Esophagus muscularis mucosa (tissue), 4 donors: ENCODE data around the gene LCE3E. TPM values are rescaled to one million over a fixed set of nuclear protein-coding genes. Genes with fewer than 3 reads are reported as not detected.
"Not testable (repeated sequence)": the region's sequence is repeated elsewhere in the genome, so short reads cannot be mapped to it uniquely, and the experiment has no call there.

Experiments used
- DNase-seq: peaks from one replicate; pipeline ENCODE4 v3.0.0-alpha.2; 2017; ENCODE audit errors: extremely low spot score
- H3K27ac ChIP-seq, 4 donors: fragments of 200-600 bp; sonication (generic); replicated peaks in 1 of 4; 1 replicate in 3 of 4; 2 replicates in 1 of 4; pipeline ENCODE4 v1.5.1; 2016 to 2019; ENCODE audit warnings: mild to moderate bottlenecking in 1 of 4
- H3K27me3 ChIP-seq, 4 donors: fragments of 200-600 bp; sonication (generic); one replicate each; pipeline versions ENCODE4 v1.5.1 to v1.6.0; 2016 to 2019
- H3K36me3 ChIP-seq, 4 donors: fragments of 200-600 bp; sonication (generic); one replicate each; pipeline ENCODE4 v1.5.1; 2016 to 2019
- H3K4me1 ChIP-seq, 4 donors: fragments of 200-600 bp; sonication (generic); one replicate each; pipeline ENCODE4 v1.5.1; 2016 to 2019
- H3K4me3 ChIP-seq, 4 donors: fragments of 200-600 bp; sonication (generic); 1 replicate in 2 of 4; 2 replicates in 2 of 4; pipeline ENCODE4 v1.5.1; 2016 to 2019; ENCODE audit warnings: mild to moderate bottlenecking in 4 of 4, moderate library complexity in 1 of 4
- H3K9me3 ChIP-seq, 4 donors: fragments of 200-600 bp; sonication (generic); 1 replicate in 3 of 4; 2 replicates in 1 of 4; pipeline ENCODE4 v1.5.1; 2016 to 2019
- EP300 ChIP-seq: sonication (generic); formaldehyde crosslinking; IDR thresholded peaks from one replicate; pipeline ENCODE4 v1.6.1; 2017; ENCODE audit warnings: antibody characterized with exemption
- POLR2A ChIP-seq: fragments of 450-650 bp; IDR thresholded peaks from one replicate; pipeline ENCODE4 v1.6.1; 2017; ENCODE audit warnings: antibody characterized with exemption, moderate library complexity, mild to moderate bottlenecking, low read depth
- POLR2AphosphoS5 ChIP-seq, 2 donors: sonication (generic); formaldehyde crosslinking; IDR thresholded peaks; one replicate each; pipeline ENCODE4 v1.6.1; 2017; ENCODE audit warnings: antibody characterized with exemption in 2 of 2
- WGBS: methylation state at CpG from one replicate; pipeline ENCODE4 v1.1.5; 2018; 5-methylcytosine and 5-hydroxymethylcytosine counted together
- intact Hi-C: fragments of 100-400 bp; cut with DNase I; formaldehyde crosslinking; loops from one replicate; pipeline ENCODE4 v1.15.1; 2023
- total RNA-seq, 4 donors: library from RNA; depleted of rRNA; stranded (reverse); fragments of >200 nt; gene quantifications; one replicate each; pipeline versions ENCODE4 v1.1.0 to v1.2.1, GENCODE V29; 2016
- TF ChIP-seq, protein P1 (sequence below), 3 experiments: fragments of 200-600 bp in 2 of 3; fragments of 450-650 bp in 1 of 3; sonication (generic) in 2 of 3; IDR thresholded peaks; one replicate each; pipeline ENCODE4 v1.5.1; 2017 to 2019; ENCODE audit warnings: antibody characterized with exemption in 3 of 3, mild to moderate bottlenecking in 2 of 3, moderate library complexity in 1 of 3

The LCE3E gene
- total RNA-seq, 4 donors from 2014 or later: not detected

DNA sequence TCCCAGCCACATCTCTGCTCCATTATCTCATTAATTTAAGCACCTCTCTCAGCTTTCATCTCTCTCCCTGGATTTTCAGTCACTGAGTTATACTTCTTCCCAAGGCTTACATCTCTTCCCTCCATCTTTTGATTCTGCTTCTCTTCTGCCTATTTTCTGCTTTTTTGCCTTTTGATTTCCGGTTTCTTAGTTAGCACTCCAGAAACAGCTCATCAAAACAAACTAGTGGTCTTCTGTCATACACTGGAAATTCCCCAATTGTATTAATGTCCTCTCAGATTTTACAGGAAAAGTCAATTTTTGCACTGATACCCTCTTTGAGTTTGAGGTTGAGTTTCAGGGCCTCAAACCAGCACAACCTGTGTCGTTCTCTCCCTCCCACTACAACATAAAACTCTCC is 1.5 kb downstream of the LCE3E start:
- DNase-seq: no peak
- Histone ChIP-seq H3K36me3 (no peaks in the 10 kb centered on the region), H3K9me3 (peaks cover 0 to 19% (median 7%) of the 10 kb centered on the region in 4 donors), H3K4me1 (no peaks in the 10 kb centered on the region), H3K4me3 (no peak overlapping the region), H3K27me3 (no peaks in the 10 kb centered on the region), H3K27ac (no peak overlapping the region)
- no peak for TF ChIP-seq POLR2A
- no peak for TF ChIP-seq POLR2AphosphoS5 (IDR thresholded peaks at IDR 0.05)
- TF ChIP-seq EP300: no peak
- TF ChIP-seq, protein P1, sequence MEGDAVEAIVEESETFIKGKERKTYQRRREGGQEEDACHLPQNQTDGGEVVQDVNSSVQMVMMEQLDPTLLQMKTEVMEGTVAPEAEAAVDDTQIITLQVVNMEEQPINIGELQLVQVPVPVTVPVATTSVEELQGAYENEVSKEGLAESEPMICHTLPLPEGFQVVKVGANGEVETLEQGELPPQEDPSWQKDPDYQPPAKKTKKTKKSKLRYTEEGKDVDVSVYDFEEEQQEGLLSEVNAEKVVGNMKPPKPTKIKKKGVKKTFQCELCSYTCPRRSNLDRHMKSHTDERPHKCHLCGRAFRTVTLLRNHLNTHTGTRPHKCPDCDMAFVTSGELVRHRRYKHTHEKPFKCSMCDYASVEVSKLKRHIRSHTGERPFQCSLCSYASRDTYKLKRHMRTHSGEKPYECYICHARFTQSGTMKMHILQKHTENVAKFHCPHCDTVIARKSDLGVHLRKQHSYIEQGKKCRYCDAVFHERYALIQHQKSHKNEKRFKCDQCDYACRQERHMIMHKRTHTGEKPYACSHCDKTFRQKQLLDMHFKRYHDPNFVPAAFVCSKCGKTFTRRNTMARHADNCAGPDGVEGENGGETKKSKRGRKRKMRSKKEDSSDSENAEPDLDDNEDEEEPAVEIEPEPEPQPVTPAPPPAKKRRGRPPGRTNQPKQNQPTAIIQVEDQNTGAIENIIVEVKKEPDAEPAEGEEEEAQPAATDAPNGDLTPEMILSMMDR (IDR thresholded peaks at IDR 0.05): no peak
- intact Hi-C loops: no loop called here
- WGBS: 74% methylated on average over 2 of the region's 2 CpGs

DNA sequence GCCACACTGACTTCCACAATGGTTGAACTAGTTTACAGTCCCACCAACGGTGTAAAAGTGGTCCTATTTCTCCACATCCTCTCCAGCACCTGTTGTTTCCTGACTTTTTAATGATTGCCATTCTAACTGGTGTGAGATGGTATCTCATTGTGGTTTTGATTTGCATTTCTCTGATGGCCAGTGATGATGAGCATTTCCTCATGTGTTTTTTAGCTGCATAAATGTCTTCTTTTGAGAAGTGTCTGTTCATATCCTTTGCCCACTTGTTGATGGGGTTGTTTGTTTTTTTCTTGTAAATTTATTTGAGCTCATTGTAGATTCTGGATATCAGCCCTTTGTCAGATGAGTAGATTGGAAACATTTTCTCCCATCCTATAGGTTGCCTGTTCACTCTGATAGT is 18.2 kb downstream of the LCE3E start:
- intact Hi-C loops, H3K9me3 ChIP-seq: not testable (repeated sequence)
- no CpG with 5 or more reads among the region's 1 CpG for whole genome bisulfite sequencing

DNA sequence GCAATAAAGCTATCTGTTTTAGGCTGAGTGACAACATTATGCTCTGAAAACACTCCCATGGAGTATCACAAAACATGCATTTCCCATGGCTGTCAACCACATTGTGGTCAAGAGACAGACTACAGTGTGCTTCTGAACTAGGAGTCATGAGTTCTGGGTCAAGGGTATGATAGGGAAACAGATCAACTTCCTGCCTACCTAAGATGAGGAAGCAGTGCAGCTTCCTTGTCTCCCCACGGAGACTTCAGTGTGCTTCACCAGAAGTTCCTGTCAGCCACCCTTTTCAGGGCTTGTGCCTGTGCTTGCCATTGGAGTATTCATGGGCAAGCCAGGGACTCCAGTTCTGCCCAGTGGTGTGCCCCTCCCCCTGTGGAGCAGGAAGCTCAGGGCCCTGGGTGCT is 19.9 kb downstream of the LCE3E start:
- Histone ChIP-seq H3K36me3 (no peaks in the 10 kb centered on the region), H3K4me3 (no peak overlapping the region), H3K27ac (no peak overlapping the region), H3K4me1 (no peaks in the 10 kb centered on the region), H3K27me3 (peaks cover 0 to 8% (median 0%) of the 10 kb centered on the region in 4 donors), H3K9me3 (no peaks in the 10 kb centered on the region)
- intact Hi-C loops: no loop called here
- DNase-seq: no peak
- TF ChIP-seq EP300: no peak
- WGBS: 38% methylated on average over 1 of the region's 1 CpG

More for the DNA sequence above, 18.2 kb downstream of the LCE3E start:
- H3K4me3 ChIP-seq, H3K36me3 ChIP-seq, H3K4me1 ChIP-seq, H3K27me3 ChIP-seq, H3K27ac ChIP-seq, DNase-seq: not testable (repeated sequence)

DNA sequence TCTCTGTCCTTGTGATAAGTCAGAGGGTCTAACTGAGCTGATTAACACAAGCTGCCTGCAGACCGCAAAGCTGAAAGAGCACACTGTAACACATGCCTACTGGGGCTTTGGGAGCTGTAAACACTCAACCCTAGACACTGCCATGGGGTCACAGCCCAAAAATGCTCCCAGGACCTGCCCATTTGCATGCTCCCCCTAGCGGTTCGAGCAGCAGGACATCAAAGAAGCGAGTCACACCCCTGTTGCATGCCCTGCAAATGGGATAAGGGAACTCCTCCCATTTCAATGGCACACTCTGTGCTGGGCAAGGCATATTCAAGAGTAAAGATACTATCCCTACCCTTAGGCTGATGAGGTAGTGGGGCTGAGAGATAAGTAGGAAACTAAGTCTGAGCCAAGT is 22.8 kb downstream of the LCE3E start:
- intact Hi-C loops: no loop called here

DNA sequence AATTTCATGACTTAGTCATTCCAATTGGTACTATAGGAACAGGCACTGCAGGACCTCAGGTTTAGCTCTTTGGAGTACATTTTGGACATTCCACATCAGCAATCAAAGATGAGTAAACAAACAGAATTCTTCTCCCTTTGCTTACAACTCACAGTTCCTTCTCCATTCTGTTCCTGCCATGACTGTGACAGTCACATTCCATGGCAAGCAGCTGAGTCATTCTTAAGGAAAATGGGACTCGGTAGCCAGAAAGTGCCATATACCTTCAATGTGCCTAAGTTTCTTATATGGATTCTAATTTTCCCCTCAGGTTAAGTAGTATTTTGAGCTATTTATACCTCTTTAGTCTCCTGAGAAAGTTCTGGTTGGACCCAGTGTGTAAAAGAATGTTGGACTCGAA is 26.7 kb downstream of the LCE3E start:
- intact Hi-C loops: no loop called here
- WGBS: 77% methylated on average over 2 of the region's 2 CpGs

More for the DNA sequence above, 22.8 kb downstream of the LCE3E start:
- H3K4me1 ChIP-seq: no peaks in the 10 kb centered on the region
- H3K9me3 ChIP-seq: no peaks in the 10 kb centered on the region
- DNase-seq: no peak
- 83% methylated on average over 1 of the region's 4 CpGs for WGBS
- no peaks in the 10 kb centered on the region for H3K36me3 ChIP-seq
- H3K27me3 ChIP-seq: peaks cover 0 to 8% (median 0%) of the 10 kb centered on the region in 4 donors
- no peak overlapping the region for H3K4me3 ChIP-seq
- no peak overlapping the region for H3K27ac ChIP-seq
- TF ChIP-seq POLR2AphosphoS5 (IDR thresholded peaks at IDR 0.05) (no peak), EP300 (no peak), POLR2A (no peak)
- TF ChIP-seq, protein P1 (IDR thresholded peaks at IDR 0.05): no peak

DNA sequence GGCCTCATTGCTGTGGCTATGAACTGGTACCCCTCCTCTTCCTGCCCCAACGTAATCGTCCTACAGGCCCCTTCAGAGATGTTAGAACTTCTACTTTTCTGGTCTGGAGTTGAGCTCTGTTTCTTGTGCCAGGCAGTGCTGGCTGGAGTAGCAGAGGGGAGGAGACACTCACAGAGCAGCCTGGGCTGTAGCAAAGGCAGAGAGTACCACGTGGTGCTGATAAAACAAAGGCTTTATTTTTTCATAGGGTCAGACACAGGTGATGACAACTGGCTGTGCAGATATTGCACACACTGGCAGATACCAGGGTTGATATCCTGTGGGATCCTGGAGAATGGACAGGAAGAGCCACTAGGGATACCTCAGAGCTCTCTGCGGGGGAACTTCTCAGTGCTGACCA is 29.1 kb downstream of the LCE3E start:
- H3K9me3 ChIP-seq: no peaks in the 10 kb centered on the region
- no peaks in the 10 kb centered on the region for H3K4me1 ChIP-seq
- H3K27ac ChIP-seq: no peak overlapping the region
- no peaks in the 10 kb centered on the region for H3K36me3 ChIP-seq
- TF ChIP-seq POLR2AphosphoS5 (IDR thresholded peaks at IDR 0.05) (no peak), EP300 (no peak), POLR2A (no peak)
- TF ChIP-seq, protein P1 (IDR thresholded peaks at IDR 0.05): no peak
- H3K4me3 ChIP-seq: no peak overlapping the region
- WGBS: 45% methylated on average over 4 of the region's 4 CpGs
- no peak for DNase-seq
- intact Hi-C loops: no loop called here
- peaks cover 0 to 10% (median 0%) of the 10 kb centered on the region in 4 donors for H3K27me3 ChIP-seq

More for the DNA sequence above, 26.7 kb downstream of the LCE3E start:
- Histone ChIP-seq H3K36me3 (no peaks in the 10 kb centered on the region), H3K4me1 (no peaks in the 10 kb centered on the region), H3K9me3 (no peaks in the 10 kb centered on the region), H3K4me3 (no peak overlapping the region), H3K27me3 (peaks cover 0 to 10% (median 0%) of the 10 kb centered on the region in 4 donors), H3K27ac (no peak overlapping the region)
- TF ChIP-seq, protein P1 (IDR thresholded peaks at IDR 0.05): no peak
- TF ChIP-seq POLR2AphosphoS5 (IDR thresholded peaks at IDR 0.05): no peak
- no peak for TF ChIP-seq POLR2A
- DNase-seq: no peak
